Sigmoid colon (tissue), 7 donors: ENCODE measurements around the gene NOL9. TPM values are rescaled to one million over a fixed set of nuclear protein-coding genes. Genes with fewer than 3 reads are reported as not detected.

Experiments used
- DNase-seq: peaks from one replicate; pipeline ENCODE4 v3.0.0-alpha.2; 2019
- H3K27ac ChIP-seq, 4 donors: fragments of 200-600 bp; sonication (generic); one replicate each; pipeline ENCODE4 v1.5.1; 2016 to 2019; ENCODE audit warnings: mild to moderate bottlenecking in 1 of 4
- H3K27me3 ChIP-seq, 3 donors: fragments of 200-600 bp; sonication (generic); one replicate each; pipeline ENCODE4 v1.5.1; 2019; ENCODE audit warnings: mild to moderate bottlenecking in 1 of 3
- H3K36me3 ChIP-seq, 4 donors: fragments of 200-600 bp; sonication (generic); one replicate each; pipeline ENCODE4 v1.5.1; 2016 to 2019
- H3K4me1 ChIP-seq, 4 donors: fragments of 200-600 bp; sonication (generic); one replicate each; pipeline ENCODE4 v1.5.1; 2017 to 2019
- H3K4me3 ChIP-seq, 4 donors: fragments of 200-600 bp; sonication (generic); one replicate each; pipeline ENCODE4 v1.5.1; 2017 to 2019; ENCODE audit warnings: mild to moderate bottlenecking in 2 of 4, moderate library complexity in 1 of 4
- H3K9me3 ChIP-seq, 4 donors: fragments of 200-600 bp in 3 of 4; sonication (generic) in 3 of 4; one replicate each; pipeline versions ENCODE4 v1.5.1 to v1.6.1; 2013 to 2019
- EP300 ChIP-seq, 4 donors: sonication (generic); formaldehyde crosslinking; IDR thresholded peaks; one replicate each; pipeline ENCODE4 v1.6.1; 2017; ENCODE audit warnings: antibody characterized with exemption in 4 of 4
- POLR2A ChIP-seq, 2 donors: fragments of 450-650 bp; IDR thresholded peaks; one replicate each; pipeline ENCODE4 v1.6.1; 2016; ENCODE audit warnings: antibody characterized with exemption in 2 of 2, mild to moderate bottlenecking in 2 of 2, moderate library complexity in 2 of 2
- POLR2AphosphoS5 ChIP-seq, 4 donors: sonication (generic); formaldehyde crosslinking; IDR thresholded peaks; one replicate each; pipeline ENCODE4 v1.6.1; 2017; ENCODE audit warnings: antibody characterized with exemption in 4 of 4
- WGBS, 2 donors: extraction: QIAGEN DNeasy Blood & Tissue Kit; methylation state at CpG; one replicate each; pipeline ENCODE4 v1.1.7; 2013; 5-methylcytosine and 5-hydroxymethylcytosine counted together
- intact Hi-C: fragments of 100-400 bp; cut with DNase I; formaldehyde crosslinking; loops from one replicate; pipeline ENCODE4 v1.15.1; 2023
- polyA plus RNA-seq, 3 donors: library from polyadenylated mRNA; stranded (reverse); fragments of 200-250 nt; gene quantifications; one replicate each; pipeline ENCODE4 v1.2.3, GENCODE V29; 2013
- total RNA-seq, 4 donors: library from RNA; depleted of rRNA; stranded (reverse); fragments of >200 nt; gene quantifications; one replicate each; pipeline ENCODE4 v1.1.0, GENCODE V29; 2016
- TF ChIP-seq, protein P1 (sequence below), 4 experiments: fragments of 450-650 bp in 3 of 4; fragments of 200-600 bp in 1 of 4; IDR thresholded peaks; one replicate each; pipeline ENCODE4 v1.5.1; 2016 to 2019; ENCODE audit warnings: antibody characterized with exemption in 4 of 4, mild to moderate bottlenecking in 3 of 4, moderate library complexity in 2 of 4
- donor health status: healthy with polysubstance abuse.
- donor health status: Bipolar disorder and iron deficiency.
- donor health status: healthy.

Gene NOL9
- total and polyA plus RNA-seq, 7 donors, result 1.2 to 29.6 (median 17.3) TPM

DNA sequence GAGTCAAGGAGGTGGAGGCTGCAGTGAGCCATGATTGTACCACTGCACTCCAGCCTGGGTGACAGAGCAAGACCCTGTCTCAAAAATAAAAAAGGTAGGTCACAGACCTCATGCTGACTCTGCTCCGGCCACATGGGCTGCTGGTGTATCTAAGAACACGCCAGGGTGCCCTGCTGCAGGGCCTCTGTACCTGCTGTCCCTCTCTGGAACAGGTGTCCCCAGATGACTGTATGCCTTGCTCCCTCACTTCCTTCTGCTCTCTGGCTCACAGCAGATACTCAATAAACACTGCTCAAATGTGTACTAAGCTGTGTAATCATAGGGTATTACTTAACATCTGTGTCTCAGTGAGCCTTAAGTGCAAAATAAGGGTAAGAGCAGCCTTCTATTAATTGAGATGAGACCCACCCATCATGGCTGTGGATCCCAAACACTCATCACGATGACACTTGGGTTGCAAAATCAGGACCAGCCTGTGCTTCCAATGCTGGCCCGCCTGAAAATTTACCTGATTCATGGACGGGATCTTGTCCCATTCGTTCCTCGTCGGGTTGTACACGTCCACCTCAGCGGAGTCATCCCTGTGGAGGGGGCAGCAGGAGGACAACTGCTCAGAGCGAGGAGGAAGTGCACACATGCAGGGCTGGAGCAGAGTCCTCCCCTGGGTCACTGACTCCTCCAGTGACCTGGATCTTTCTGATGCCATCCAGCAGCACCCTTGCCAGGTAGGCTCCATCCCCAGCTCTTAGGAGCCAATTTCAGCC lies 40.8 kb upstream of the NOL9 start:
- no peak overlapping the region for H3K4me3 ChIP-seq
- TF ChIP-seq EP300 (IDR thresholded peaks at IDR 0.05), result no peak
- TF ChIP-seq POLR2A (IDR thresholded peaks at IDR 0.05), result no peak
- TF ChIP-seq, protein P1, sequence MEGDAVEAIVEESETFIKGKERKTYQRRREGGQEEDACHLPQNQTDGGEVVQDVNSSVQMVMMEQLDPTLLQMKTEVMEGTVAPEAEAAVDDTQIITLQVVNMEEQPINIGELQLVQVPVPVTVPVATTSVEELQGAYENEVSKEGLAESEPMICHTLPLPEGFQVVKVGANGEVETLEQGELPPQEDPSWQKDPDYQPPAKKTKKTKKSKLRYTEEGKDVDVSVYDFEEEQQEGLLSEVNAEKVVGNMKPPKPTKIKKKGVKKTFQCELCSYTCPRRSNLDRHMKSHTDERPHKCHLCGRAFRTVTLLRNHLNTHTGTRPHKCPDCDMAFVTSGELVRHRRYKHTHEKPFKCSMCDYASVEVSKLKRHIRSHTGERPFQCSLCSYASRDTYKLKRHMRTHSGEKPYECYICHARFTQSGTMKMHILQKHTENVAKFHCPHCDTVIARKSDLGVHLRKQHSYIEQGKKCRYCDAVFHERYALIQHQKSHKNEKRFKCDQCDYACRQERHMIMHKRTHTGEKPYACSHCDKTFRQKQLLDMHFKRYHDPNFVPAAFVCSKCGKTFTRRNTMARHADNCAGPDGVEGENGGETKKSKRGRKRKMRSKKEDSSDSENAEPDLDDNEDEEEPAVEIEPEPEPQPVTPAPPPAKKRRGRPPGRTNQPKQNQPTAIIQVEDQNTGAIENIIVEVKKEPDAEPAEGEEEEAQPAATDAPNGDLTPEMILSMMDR (IDR thresholded peaks at IDR 0.05), result no peak
- no peak for TF ChIP-seq POLR2AphosphoS5 (IDR thresholded peaks at IDR 0.05)
- no peaks in the 10 kb centered on the region for H3K9me3 ChIP-seq
- H3K36me3 ChIP-seq, result peaks cover 54 to 93% (median 81%) of the 10 kb centered on the region in 4 donors
- no peaks in the 10 kb centered on the region for H3K27me3 ChIP-seq
- no peak for DNase-seq
- H3K4me1 ChIP-seq, result peaks cover 0 to 66% (median 62%) of the 10 kb centered on the region in 4 donors
- 89 to 93% methylated on average over 11 of the region's 11 CpGs for WGBS, 2 donors
- H3K27ac ChIP-seq, result peak overlapping the region in 1 of 4 donors; percentile 3
- intact Hi-C loops, result loop anchor here (5.0 kb wide), 2 partner anchors 38 to 42 kb away; partner anchors contain the start of gene TAS1R1

DNA sequence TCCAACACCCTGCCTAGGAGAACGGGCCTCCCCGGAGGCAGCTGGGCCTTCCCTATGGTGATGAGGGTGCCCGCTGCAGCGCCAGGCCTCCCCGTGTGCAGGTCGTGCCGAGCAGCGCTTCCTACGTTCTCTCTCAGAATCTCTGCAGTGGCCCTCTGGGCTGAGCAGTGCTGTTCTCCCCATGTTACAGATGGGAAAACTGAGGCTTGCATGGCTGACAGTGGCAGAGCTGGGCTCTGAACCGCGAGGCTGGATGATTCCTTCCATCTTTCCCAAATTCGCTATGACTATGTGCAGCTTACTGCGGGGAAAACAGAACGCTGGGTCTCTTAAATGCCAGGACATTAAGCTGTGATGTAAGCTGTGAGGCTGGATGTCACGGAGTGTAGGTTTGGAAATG lies 39.5 kb upstream of the NOL9 start:
- WGBS, 2 donors, result 95 to 96% methylated on average over 15 of the region's 15 CpGs
- TF ChIP-seq, protein P1 (IDR thresholded peaks at IDR 0.05), result no peak
- no peak for TF ChIP-seq POLR2A (IDR thresholded peaks at IDR 0.05)
- TF ChIP-seq POLR2AphosphoS5 (IDR thresholded peaks at IDR 0.05), result no peak
- no peak for TF ChIP-seq EP300 (IDR thresholded peaks at IDR 0.05)
- no peak for DNase-seq
- H3K9me3 ChIP-seq, result no peaks in the 10 kb centered on the region
- H3K4me3 ChIP-seq, result no peak overlapping the region
- H3K27me3 ChIP-seq, result no peaks in the 10 kb centered on the region
- H3K36me3 ChIP-seq, result peaks cover 55 to 98% (median 88%) of the 10 kb centered on the region in 4 donors
- no peak overlapping the region for H3K27ac ChIP-seq
- peaks cover 0 to 60% (median 57%) of the 10 kb centered on the region in 4 donors for H3K4me1 ChIP-seq
- intact Hi-C loops, result no loop called here

DNA sequence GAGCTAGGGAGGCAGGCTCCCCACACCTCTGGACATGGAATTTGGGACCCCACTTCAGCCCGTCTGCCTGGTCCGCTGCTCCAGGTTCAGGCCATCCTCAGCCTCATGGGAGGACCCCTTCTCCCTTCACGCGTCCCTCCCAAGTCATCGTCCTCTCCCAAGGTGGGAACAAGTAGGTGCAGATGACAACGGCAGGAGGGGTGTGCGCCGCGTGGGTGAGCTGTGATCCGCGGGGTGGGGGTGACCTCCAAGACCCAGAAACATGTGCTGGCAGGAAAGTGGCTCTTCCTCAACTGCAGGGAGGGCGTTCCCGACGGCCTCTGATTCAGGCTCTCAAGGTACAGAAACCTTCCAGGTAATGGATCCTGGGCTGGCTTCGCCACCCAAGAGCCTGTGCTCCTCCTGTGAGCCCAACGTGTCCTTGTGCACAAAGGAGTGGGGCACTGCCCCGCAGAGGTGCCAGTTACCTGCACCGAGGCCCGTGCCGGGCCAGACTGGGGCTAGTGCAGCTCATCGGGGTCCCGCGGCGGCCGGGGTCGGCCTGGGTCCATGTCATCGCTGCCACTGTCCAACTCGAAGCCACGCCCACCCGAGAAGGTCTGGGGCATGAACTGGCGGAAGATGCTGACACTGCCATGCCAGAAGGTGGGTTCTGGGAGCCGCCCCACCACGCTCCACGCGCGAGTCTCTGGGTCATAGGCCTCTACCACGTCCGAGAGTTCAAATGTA lies 38.7 kb upstream of the NOL9 start:
- WGBS, 2 donors, result 94 to 95% methylated on average over 38 of the region's 38 CpGs

DNA sequence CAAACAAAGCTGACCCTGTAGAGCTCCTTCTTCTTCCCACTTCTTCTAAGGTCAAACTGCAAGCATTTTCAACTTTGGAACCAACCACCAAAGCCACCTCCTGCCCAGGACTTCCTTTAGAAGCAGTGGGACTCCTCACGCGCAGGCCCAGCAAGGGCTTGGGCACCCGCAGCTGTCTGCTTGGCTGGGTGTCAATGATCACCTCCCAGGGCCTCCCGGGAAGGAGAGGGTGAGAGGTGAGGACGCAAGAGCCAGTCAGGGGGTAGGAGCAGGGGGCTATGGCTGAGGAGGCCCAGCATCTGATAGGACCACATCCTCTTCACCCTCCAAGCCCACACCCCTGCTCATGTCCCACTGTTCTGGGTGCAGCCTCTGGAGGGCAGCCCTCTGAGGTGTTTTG lies 38.1 kb upstream of the NOL9 start:
- intact Hi-C loops, result no loop called here
- Histone ChIP-seq H3K4me3 (no peak overlapping the region), H3K9me3 (no peaks in the 10 kb centered on the region), H3K27me3 (no peaks in the 10 kb centered on the region), H3K36me3 (peaks cover 56 to 98% (median 84%) of the 10 kb centered on the region in 4 donors), H3K4me1 (peaks cover 0 to 60% (median 55%) of the 10 kb centered on the region in 4 donors), H3K27ac (peak overlapping the region in 1 of 4 donors; percentile 40)
- no peak for TF ChIP-seq POLR2A (IDR thresholded peaks at IDR 0.05)
- WGBS, 2 donors, result 53 to 60% methylated on average over 5 of the region's 5 CpGs
- DNase-seq, result no peak

More for the DNA sequence above, 38.7 kb upstream of the NOL9 start:
- Histone ChIP-seq H3K36me3 (peaks cover 61 to 98% (median 87%) of the 10 kb centered on the region in 4 donors), H3K4me3 (no peak overlapping the region), H3K27me3 (no peaks in the 10 kb centered on the region), H3K4me1 (peaks cover 0 to 60% (median 55%) of the 10 kb centered on the region in 4 donors), H3K27ac (no peak overlapping the region), H3K9me3 (no peaks in the 10 kb centered on the region)
- DNase-seq, result no peak
- intact Hi-C loops, result no loop called here
- TF ChIP-seq, protein P1 (IDR thresholded peaks at IDR 0.05), result no peak
- TF ChIP-seq POLR2A (IDR thresholded peaks at IDR 0.05) (no peak), POLR2AphosphoS5 (IDR thresholded peaks at IDR 0.05) (no peak), EP300 (IDR thresholded peaks at IDR 0.05) (no peak)

DNA sequence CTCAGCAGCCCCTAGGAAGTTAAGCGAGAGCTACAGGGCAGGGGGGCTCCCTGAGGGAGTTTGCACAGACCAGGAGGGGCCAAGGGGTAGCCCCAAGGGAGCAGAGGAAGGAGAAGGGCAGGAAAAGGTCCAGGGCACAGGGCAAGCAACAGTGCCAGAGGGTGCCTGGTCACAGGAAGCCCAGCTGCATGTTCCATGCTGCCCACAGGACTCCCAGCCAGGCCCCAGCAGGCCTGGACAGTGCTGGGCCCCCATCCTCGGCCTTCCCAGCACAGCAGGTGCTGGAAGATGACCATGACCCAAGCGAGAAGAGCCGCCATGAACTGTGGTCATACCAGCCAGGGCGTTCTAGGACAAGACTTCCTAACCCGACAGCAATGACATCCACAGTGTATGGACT lies 37.3 kb upstream of the NOL9 start:
- H3K4me1 ChIP-seq, result peaks cover 0 to 60% (median 55%) of the 10 kb centered on the region in 4 donors
- peak overlapping the region; percentile 4 to 40 (median 31) for H3K27ac ChIP-seq
- intact Hi-C loops, result no loop called here

More for the DNA sequence above, 37.3 kb upstream of the NOL9 start:
- WGBS, 2 donors, result 90 to 92% methylated on average over 6 of the region's 6 CpGs
- no peak overlapping the region for H3K4me3 ChIP-seq
- no peaks in the 10 kb centered on the region for H3K9me3 ChIP-seq
- H3K36me3 ChIP-seq, result peaks cover 50 to 90% (median 76%) of the 10 kb centered on the region in 4 donors
- no peak for DNase-seq
- TF ChIP-seq POLR2AphosphoS5 (IDR thresholded peaks at IDR 0.05) (no peak), EP300 (IDR thresholded peaks at IDR 0.05) (no peak), POLR2A (IDR thresholded peaks at IDR 0.05) (no peak)
- TF ChIP-seq, protein P1 (IDR thresholded peaks at IDR 0.05), result no peak
- no peaks in the 10 kb centered on the region for H3K27me3 ChIP-seq
